GM21528 (cell line): ENCODE results near the gene RPL37A.
"Not testable (repeated sequence)": the region's sequence is repeated elsewhere in the genome, so short reads cannot be mapped to it uniquely, and the experiment has no call there.

Experiments
- ATAC-seq: cut with Tn5 transposase; IDR thresholded peaks from one replicate; pipeline ENCODE4 v1.9.1; 2021; ENCODE audit warnings: mild to moderate bottlenecking, moderate library complexity; ENCODE audit not compliant: unreplicated experiment, low FRiP score

The RPL37A gene

GRCh38 chr2:216508229-216508628 is 9.6 kb downstream of the RPL37A start:
- no peak for ATAC-seq

GRCh38 chr2:216516730-216517350 is 18.2 kb downstream of the RPL37A start:
- no peak for ATAC-seq

GRCh38 chr2:216517447-216518225 is 19.0 kb downstream of the RPL37A start:
- ATAC-seq, result no peak

- ATAC-seq, result not testable (repeated sequence)
Observed at GRCh38 chr2:216518566-216519119, 20.0 kb downstream of the RPL37A start.

GRCh38 chr2:216519154-216519762 is 20.6 kb downstream of the RPL37A start:
- ATAC-seq, result peak; percentile 61

- no peak for ATAC-seq
Observed at GRCh38 chr2:216520112-216520511, 21.5 kb downstream of the RPL37A start.

- ATAC-seq, result no peak
Observed at GRCh38 chr2:216522892-216523502, 24.4 kb downstream of the RPL37A start.

GRCh38 chr2:216525972-216526371 is 27.3 kb downstream of the RPL37A start:
- ATAC-seq, result no peak

- no peak for ATAC-seq
Observed at GRCh38 chr2:216526939-216527338, 28.3 kb downstream of the RPL37A start.

GRCh38 chr2:216527600-216527999 is 29.0 kb downstream of the RPL37A start:
- no peak for ATAC-seq

- no peak for ATAC-seq
Observed at GRCh38 chr2:216532562-216532961, 33.9 kb downstream of the RPL37A start.

GRCh38 chr2:216533609-216534008 is 35.0 kb downstream of the RPL37A start:
- ATAC-seq, result no peak

GRCh38 chr2:216534809-216535208 is 36.2 kb downstream of the RPL37A start:
- ATAC-seq, result no peak

- no peak for ATAC-seq
Observed at GRCh38 chr2:216535454-216535995, 36.9 kb downstream of the RPL37A start.

- ATAC-seq, result no peak
Observed at GRCh38 chr2:216536734-216537210, 38.1 kb downstream of the RPL37A start.

- ATAC-seq, result no peak
Observed at GRCh38 chr2:216537366-216537765, 38.7 kb downstream of the RPL37A start.

GRCh38 chr2:216538538-216538937 is 39.9 kb downstream of the RPL37A start:
- no peak for ATAC-seq

- ATAC-seq, result no peak
Observed at GRCh38 chr2:216539120-216539519, 40.5 kb downstream of the RPL37A start.

- ATAC-seq, result no peak
Observed at GRCh38 chr2:216539791-216540241, 41.2 kb downstream of the RPL37A start.

GRCh38 chr2:216540920-216541319 is 42.3 kb downstream of the RPL37A start:
- no peak for ATAC-seq
